ENCODE results near the gene STAG1.
A peak's percentile ranks its signal among the peaks of the same experiment; 100 is the strongest.
"Not testable (repeated sequence)": the region's sequence is repeated elsewhere in the genome, so short reads cannot be mapped to it uniquely, and the experiment has no call there.

The STAG1 gene

GRCh38 chr3:136334726-136335125 is 417.5 kb downstream of the STAG1 start:
- DNase-seq, result not testable (repeated sequence)

- DNase-seq, result no peak
Measured at GRCh38 chr3:136334209-136334608, 418.0 kb downstream of the STAG1 start.

GRCh38 chr3:136332776-136333175 is 419.4 kb downstream of the STAG1 start:
- DNase-seq, result no peak

- no peak for DNase-seq
Measured at GRCh38 chr3:136332302-136332701, 419.9 kb downstream of the STAG1 start.

GRCh38 chr3:136330900-136331299 is 421.3 kb downstream of the STAG1 start:
- no peak for DNase-seq

- DNase-seq, result no peak
Measured at GRCh38 chr3:136329593-136329992, 422.6 kb downstream of the STAG1 start.

GRCh38 chr3:136327671-136328070 is 424.5 kb downstream of the STAG1 start:
- DNase-seq, result no peak

GRCh38 chr3:136326316-136326715 is 425.9 kb downstream of the STAG1 start:
- no peak for DNase-seq

- DNase-seq, result peak in 1 of 58 donors; percentile 22
Measured at GRCh38 chr3:136311968-136312367, 440.2 kb downstream of the STAG1 start.

- no peak for DNase-seq
Measured at GRCh38 chr3:136311261-136311660, 440.9 kb downstream of the STAG1 start.

GRCh38 chr3:136305879-136306278 is 446.3 kb downstream of the STAG1 start:
- no peak for DNase-seq

GRCh38 chr3:136300444-136300843 is 451.7 kb downstream of the STAG1 start:
- DNase-seq, result no peak

GRCh38 chr3:136297826-136298225 is 454.4 kb downstream of the STAG1 start:
- DNase-seq, result no peak

GRCh38 chr3:136296960-136297359 is 455.2 kb downstream of the STAG1 start:
- no peak for DNase-seq

GRCh38 chr3:136294176-136294575 is 458.0 kb downstream of the STAG1 start:
- no peak for DNase-seq

- no peak for DNase-seq
Measured at GRCh38 chr3:136293279-136293678, 458.9 kb downstream of the STAG1 start.

GRCh38 chr3:136292500-136292899 is 459.7 kb downstream of the STAG1 start:
- no peak for DNase-seq

- DNase-seq, result no peak
Measured at GRCh38 chr3:136291302-136291701, 460.9 kb downstream of the STAG1 start.

All from anterior cingulate cortex (tissue), 58 donors.